Central memory CD8-positive, alpha-beta T cell (primary cell): ENCODE measurements around the gene IKZF4.
"Not testable (repeated sequence)": the region's sequence is repeated elsewhere in the genome, so short reads cannot be mapped to it uniquely, and the experiment has no call there.

ENCODE experiments used
- ATAC-seq: fragments of 150-1000 bp; cut with Tn5 transposase; replicated peaks from 2 replicates; pipeline ENCODE4 v1.10.0; 2022; ENCODE audit warnings: mild to moderate bottlenecking, moderate FRiP score, moderate number of reproducible peaks; ENCODE audit not compliant: poor library complexity, severe bottlenecking; ENCODE audit errors: extremely low read depth
- DNase-seq, 2 donors: peaks; one replicate each; pipeline ENCODE4 v3.0.0; 2021; ENCODE audit warnings: low spot score in 2 of 2
- H3K27ac Mint-ChIP-seq: one replicate; pipeline ENCODE4 v1.8.0; 2022; ENCODE audit warnings: low read depth, mild to moderate bottlenecking, moderate library complexity, mixed read lengths
- H3K27me3 Mint-ChIP-seq: one replicate; pipeline ENCODE4 v1.8.0; 2022; ENCODE audit warnings: mixed read lengths
- H3K36me3 Mint-ChIP-seq: one replicate; pipeline ENCODE4 v1.8.0; 2022; ENCODE audit warnings: mild to moderate bottlenecking, moderate library complexity, mixed read lengths; ENCODE audit not compliant: insufficient read depth
- H3K4me1 Mint-ChIP-seq: one replicate; pipeline ENCODE4 v1.8.0; 2022; ENCODE audit warnings: mixed read lengths
- H3K4me3 Mint-ChIP-seq: one replicate; pipeline ENCODE4 v1.8.0; 2022; ENCODE audit warnings: mild to moderate bottlenecking, moderate library complexity, mixed read lengths
- H3K9me3 Mint-ChIP-seq: one replicate; pipeline ENCODE4 v1.8.0; 2022; ENCODE audit warnings: mixed read lengths

The IKZF4 gene

DNA sequence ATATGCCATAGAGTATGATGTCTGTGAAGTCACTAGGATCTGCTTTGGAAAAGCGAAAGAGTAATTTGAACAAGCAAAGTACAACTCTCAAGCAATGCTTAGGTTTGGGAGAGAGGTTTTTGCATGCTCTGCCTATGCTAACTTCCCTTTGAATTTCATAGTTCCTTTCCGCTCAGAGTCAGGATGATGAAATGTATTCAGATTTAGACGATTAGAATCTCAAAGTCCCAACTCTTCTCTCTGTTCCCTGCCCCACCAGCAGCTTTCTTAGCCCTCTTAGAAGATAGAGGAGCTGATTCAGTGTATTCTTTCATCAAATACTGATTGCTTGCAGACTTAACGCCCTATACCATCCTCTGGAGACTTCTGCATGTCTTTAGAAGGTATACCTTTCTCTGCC, 35.5 kb upstream of the IKZF4 start:
- Mint-ChIP-seq H3K4me1 (peaks cover 7% of the 10 kb centered on the region), H3K36me3 (peaks cover 34% of the 10 kb centered on the region), H3K27ac (no peak overlapping the region)

DNA sequence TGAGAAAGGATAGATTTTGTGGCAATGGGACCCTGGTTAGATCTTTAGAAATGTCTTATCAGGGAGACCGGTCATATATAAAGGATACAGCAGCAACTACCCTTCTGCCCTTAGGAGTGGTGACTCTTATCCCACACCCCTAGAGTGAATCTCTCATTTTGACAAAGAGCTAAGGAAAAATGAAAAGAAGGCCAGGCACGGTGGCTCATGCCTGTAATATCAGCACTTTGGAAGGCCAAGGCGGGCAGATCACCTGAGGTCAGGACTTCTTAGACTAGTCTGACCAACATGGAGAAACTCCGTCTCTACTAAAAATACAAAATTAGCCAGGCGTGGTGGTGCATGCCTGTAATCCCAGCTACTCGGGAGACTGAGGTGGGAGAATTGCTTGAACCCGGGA, 34.9 kb upstream of the IKZF4 start:
- H3K27me3 Mint-ChIP-seq, DNase-seq, H3K9me3 Mint-ChIP-seq, H3K27ac Mint-ChIP-seq, ATAC-seq, H3K4me1 Mint-ChIP-seq, H3K4me3 Mint-ChIP-seq: not testable (repeated sequence)
- peaks cover 38% of the 10 kb centered on the region for H3K36me3 Mint-ChIP-seq

More for the DNA sequence above, 35.5 kb upstream of the IKZF4 start:
- Mint-ChIP-seq H3K9me3 (no peaks in the 10 kb centered on the region), H3K27me3 (no peaks in the 10 kb centered on the region), H3K4me3 (no peak overlapping the region)
- ATAC-seq (no peak), DNase-seq (no peak)

DNA sequence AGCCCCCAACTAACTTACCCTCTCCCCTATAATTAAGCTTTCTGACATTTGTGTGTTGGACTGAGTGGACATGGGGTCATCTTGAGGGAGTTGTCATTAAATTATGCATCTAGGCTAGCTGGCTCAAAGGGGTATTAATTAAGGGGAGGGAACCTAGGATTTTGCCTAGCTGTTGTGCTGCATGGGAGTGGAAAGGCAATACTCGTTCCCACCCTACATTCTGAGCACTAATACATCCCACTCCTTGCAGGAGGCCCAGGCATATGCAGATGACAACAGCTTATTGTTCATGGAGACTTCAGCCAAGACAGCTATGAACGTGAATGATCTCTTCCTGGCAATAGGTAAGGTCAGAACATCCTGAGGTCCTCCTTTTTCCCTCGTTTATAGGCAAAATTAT, 29.7 kb upstream of the IKZF4 start:
- DNase-seq = no peak
- ATAC-seq = no peak
- Mint-ChIP-seq H3K4me3 (no peak overlapping the region), H3K27me3 (no peaks in the 10 kb centered on the region), H3K4me1 (peaks cover 3% of the 10 kb centered on the region), H3K36me3 (peaks cover 52% of the 10 kb centered on the region), H3K9me3 (no peaks in the 10 kb centered on the region), H3K27ac (no peak overlapping the region)

DNA sequence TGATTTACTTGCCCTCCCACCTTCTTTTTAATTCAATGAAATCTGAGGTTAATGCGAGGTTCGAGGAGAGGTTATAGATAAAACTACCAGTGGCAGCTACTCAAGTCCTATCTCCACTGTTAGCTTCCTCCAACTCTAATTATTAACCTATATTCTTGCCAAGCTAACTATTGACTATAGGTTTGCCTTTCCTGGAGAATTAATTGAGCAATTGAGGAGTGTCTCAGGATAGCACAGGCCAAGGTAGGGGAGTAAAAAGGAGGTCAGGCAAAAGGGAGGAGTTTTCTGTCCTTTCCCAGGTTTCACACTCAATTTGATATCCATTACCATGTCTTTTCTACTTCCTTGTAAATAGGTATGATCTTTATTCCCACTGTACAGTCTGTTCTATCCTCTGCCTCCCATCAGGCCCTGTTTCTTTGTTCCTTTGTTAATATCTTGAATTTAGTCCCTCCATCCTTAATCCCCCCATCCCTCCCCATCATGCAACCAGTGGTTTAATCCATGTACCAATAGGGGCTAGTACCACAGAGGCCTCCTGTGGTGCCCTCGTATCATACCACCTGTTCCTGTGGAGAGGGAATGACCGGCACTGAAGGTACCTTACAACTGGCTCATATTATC, 27.5 kb upstream of the IKZF4 start:
- H3K27ac Mint-ChIP-seq = no peak overlapping the region
- DNase-seq (no peak), ATAC-seq (no peak)
- H3K4me3 Mint-ChIP-seq = no peak overlapping the region
- peaks cover 6% of the 10 kb centered on the region for H3K4me1 Mint-ChIP-seq
- no peaks in the 10 kb centered on the region for H3K9me3 Mint-ChIP-seq
- no peaks in the 10 kb centered on the region for H3K27me3 Mint-ChIP-seq
- H3K36me3 Mint-ChIP-seq = peaks cover 48% of the 10 kb centered on the region

DNA sequence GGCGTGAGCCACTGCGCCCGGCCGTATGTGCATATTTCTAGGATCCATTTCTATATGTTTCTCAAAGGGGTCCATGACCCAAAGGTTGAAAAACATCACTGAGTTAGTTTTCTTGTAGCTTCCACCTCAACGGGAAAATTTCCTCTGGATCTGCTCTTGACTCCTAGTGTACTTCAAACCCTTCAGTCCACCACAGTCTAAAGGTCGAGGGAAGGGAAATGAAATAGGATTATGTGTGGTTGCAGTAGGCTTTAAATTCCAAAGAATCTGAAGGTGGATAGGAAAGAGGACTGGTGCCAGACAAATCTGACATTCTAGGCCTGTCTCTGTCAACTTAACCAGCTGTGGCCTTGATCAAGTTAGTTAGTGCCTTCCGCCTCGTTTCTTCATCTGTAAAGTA, 25.5 kb upstream of the IKZF4 start:
- H3K4me3 Mint-ChIP-seq = no peak overlapping the region
- H3K9me3 Mint-ChIP-seq = no peaks in the 10 kb centered on the region
- H3K27me3 Mint-ChIP-seq = no peaks in the 10 kb centered on the region
- peaks cover 38% of the 10 kb centered on the region for H3K36me3 Mint-ChIP-seq
- no peak overlapping the region for H3K27ac Mint-ChIP-seq
- ATAC-seq (no peak), DNase-seq (no peak)
- peaks cover 6% of the 10 kb centered on the region for H3K4me1 Mint-ChIP-seq

DNA sequence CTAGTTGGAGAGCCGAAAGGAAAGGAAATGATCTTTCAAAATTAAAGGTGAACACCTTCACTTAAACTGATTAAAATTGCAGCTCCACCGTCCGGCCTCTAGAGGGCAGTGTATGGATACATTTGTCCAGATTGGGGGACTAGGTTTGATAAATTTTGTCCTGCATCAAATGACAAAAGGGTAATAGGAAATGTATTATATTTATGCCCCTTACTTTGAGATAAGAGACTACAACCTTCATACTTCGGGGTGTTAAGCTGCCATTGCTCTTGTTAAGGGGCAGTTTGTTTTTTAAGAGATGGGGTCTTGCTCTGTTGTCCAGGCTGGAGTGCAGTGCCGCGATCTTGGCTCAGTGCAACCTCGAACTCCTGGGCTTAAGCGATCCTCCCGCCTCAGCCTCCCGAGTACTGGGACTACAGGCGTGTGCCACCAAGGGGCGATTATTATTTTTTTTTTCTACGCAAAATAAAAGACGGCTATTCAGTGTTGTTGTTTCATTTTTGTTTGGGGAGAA, 24.6 kb upstream of the IKZF4 start:
- Mint-ChIP-seq H3K27ac (no peak overlapping the region), H3K27me3 (no peaks in the 10 kb centered on the region)
- peak; percentile 65 for ATAC-seq

DNA sequence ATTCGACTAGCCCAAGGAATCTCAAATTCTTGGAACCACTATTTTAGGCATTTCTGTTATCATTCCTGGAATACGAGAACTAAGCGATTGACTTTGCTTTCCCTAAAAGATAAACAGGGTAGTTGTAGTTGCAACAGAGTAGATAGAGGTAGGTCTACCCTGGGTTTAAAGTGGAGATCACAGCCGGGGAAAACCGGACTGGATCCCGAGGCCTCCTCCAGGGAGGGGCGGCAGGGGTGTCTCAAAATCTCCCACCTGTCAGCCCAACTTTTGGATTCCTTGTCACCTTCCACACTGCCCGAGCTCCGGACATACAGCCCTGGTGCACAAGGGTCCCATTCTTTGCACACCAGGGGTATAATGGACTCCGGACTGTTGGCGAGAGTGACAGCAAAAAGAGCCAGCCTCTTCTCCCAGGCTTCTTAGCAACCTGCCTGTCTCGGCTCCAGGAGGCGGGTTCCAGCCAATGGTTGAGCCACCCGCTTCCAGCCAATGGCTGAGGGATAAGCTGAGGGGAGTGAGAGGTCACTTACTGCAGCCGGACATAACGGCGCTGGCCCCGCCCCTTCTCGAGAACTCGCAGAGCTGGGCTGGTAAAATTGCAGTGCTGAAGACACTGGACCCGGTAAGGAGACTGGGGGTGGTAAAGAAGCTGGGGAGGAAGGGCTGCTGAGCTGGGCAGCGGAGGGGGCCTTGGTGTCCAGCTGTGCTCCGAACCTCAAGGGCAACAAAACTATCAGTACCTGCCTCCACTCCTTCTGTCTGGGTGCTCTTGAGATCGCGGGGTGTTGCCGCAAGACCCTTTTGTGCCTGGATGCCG, 23.9 kb upstream of the IKZF4 start, which contains the start of gene SUOX:
SUOX (plus strand) TSS at position 562 of the 820 bp plus-strand sequence. CDS start 4,946 bp downstream, outside the sequence.
- no peak within 1 kb of the TSS for H3K4me3 Mint-ChIP-seq
- no peak within 1 kb of the TSS for H3K27ac Mint-ChIP-seq
- H3K36me3 Mint-ChIP-seq = peaks cover 22% of the 10 kb centered on the region
- no peaks in the 10 kb centered on the region for H3K9me3 Mint-ChIP-seq
- no peaks in the 10 kb centered on the region for H3K27me3 Mint-ChIP-seq
- H3K4me1 Mint-ChIP-seq = peaks cover 6% of the 10 kb centered on the region
- ATAC-seq (peak; percentile 46), DNase-seq (no peak)

More for the DNA sequence above, 24.6 kb upstream of the IKZF4 start:
- Mint-ChIP-seq H3K36me3 (peaks cover 29% of the 10 kb centered on the region), H3K9me3 (no peaks in the 10 kb centered on the region), H3K4me3 (no peak overlapping the region), H3K4me1 (peaks cover 6% of the 10 kb centered on the region)
- DNase-seq = peak; percentile 34 to 52

DNA sequence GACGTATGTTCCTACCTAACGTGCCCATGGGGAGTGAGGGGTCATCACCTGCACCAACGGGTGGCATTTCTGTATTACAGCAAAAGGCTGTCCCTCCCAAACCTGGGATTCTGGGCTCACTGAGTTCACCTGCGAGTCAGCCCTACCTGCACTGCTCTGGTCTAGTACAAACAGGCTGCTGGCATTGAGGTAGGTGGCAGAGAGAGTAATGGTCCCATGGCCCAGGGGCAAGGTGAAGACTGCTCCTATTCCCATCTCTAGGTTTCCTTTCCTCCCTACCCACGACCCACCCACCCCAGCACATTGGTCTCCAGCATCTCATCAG, 23.3 kb upstream of the IKZF4 start:
- peaks cover 16% of the 10 kb centered on the region for H3K36me3 Mint-ChIP-seq

DNA sequence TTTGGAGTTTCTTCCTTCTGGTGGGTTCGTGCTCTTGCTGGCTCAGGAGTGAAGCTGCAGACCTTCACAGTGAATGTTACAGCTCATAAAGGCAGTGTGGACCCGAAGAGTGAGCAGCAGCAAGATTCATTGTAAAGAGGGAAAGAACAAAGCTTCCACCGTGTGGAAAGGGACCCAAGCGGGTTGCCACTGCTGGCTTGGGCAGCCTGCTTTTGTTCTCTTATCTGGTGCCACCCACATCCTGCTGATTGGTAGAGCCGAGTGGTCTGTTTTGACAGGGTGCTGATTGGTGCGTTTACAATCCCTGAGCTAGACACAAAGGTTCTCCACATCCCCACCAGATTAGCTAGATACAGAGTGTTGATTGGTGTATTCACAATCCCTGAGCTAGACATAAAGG, 21.3 kb upstream of the IKZF4 start:
- ATAC-seq, H3K27ac Mint-ChIP-seq, DNase-seq, H3K36me3 Mint-ChIP-seq, H3K4me3 Mint-ChIP-seq, H3K27me3 Mint-ChIP-seq, H3K4me1 Mint-ChIP-seq, H3K9me3 Mint-ChIP-seq: not testable (repeated sequence)

More for the DNA sequence above, 23.3 kb upstream of the IKZF4 start:
- DNase-seq (no peak), ATAC-seq (no peak)
- H3K27ac Mint-ChIP-seq = no peak overlapping the region
- H3K27me3 Mint-ChIP-seq = no peaks in the 10 kb centered on the region
- H3K4me3 Mint-ChIP-seq = no peak overlapping the region
- peaks cover 6% of the 10 kb centered on the region for H3K4me1 Mint-ChIP-seq
- no peaks in the 10 kb centered on the region for H3K9me3 Mint-ChIP-seq

DNA sequence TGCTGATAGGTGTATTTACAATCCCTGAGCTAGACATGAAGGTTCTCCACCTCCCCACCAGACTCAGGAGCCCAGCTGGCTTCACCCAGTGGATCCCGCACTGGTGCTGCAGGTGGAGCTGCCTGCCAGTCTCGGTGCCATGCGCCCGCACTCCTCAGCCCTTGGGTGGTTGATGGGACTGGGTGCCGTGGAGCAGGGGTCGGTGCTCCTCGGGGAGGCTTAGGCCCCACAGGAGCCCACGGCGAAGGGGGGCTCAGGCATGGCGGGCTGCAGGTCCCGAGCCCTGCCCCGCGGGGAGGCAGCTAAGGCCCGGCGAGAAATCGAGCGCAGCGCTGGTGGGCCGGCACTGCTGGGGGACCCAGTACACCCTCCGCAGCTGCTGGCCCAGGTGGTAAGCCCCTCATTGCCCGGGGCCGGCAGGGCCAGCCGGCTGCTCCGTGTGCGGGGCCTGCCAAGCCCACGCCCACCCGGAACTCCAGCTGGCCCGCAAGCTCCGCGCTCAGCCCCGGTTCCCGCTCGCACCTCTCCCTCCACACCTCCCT, 20.8 kb upstream of the IKZF4 start:
- H3K27ac Mint-ChIP-seq, DNase-seq, ATAC-seq, H3K4me3 Mint-ChIP-seq, H3K27me3 Mint-ChIP-seq, H3K9me3 Mint-ChIP-seq, H3K36me3 Mint-ChIP-seq, H3K4me1 Mint-ChIP-seq: not testable (repeated sequence)

DNA sequence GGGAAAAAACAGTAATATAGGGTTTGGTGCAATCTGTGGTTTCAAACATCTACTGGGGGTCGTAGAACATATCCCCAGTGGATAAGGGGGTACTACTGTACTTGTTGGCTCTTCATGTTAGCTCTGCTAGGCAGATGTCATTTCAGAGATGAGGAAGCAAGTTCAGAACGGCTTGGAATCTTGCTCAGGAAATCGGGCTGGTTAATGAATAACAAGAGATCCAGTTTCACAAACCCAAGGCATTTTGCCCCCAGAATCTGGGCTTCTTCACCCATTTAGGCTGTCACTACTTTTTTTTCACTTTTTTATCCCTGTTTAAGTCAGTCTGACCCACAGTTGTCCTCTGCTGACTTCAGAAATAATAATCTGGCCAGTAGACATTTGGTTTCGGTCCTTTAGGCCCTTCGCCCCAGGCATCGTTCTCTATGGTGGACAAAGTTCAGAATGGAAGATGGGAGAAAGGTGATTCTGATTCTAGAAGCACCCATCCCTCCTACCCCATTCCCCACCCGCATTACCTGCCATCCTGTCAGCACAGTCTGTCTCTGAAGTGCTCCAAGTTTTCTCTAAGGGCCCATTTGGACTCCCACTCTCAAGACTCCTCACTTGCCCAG, 19.2 kb upstream of the IKZF4 start:
- no peak for ATAC-seq
- Mint-ChIP-seq H3K27me3 (no peaks in the 10 kb centered on the region), H3K4me3 (no peak overlapping the region), H3K4me1 (no peaks in the 10 kb centered on the region), H3K27ac (no peak overlapping the region), H3K9me3 (no peaks in the 10 kb centered on the region), H3K36me3 (peaks cover 2% of the 10 kb centered on the region)
- DNase-seq = no peak

DNA sequence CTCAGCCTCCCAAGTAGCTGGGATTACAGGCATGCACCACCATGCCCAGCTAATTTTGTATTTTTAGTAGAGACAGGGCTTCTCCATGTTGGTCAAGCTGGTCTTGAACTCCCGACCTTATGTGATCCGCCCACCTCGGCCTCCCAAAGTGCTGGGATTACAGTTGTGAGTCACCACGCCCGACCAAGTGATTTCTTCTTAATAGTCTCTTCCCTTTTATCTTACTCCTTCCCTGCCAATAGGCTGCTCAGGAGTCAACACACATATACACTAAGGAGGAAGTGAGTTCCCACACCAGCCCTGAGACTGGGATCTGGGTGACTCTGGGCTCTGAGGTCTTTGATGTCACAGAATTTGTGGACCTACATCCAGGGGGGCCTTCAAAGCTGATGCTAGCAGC, 17.5 kb upstream of the IKZF4 start:
- H3K27ac Mint-ChIP-seq = not testable (repeated sequence)

More for the DNA sequence above, 17.5 kb upstream of the IKZF4 start:
- not testable (repeated sequence) for ATAC-seq, H3K9me3 Mint-ChIP-seq, H3K4me3 Mint-ChIP-seq, DNase-seq, H3K27me3 Mint-ChIP-seq, H3K36me3 Mint-ChIP-seq
- peaks cover 12% of the 10 kb centered on the region for H3K4me1 Mint-ChIP-seq
